GM12875 (cell line): ENCODE results near the gene MEF2A.

Experiments used
- H3K4me3 ChIP-seq: one replicate; pipeline ENCODE4 v1.5.1; 2011; ENCODE audit warnings: low read depth, low read length, control low read depth
- CTCF ChIP-seq: IDR thresholded peaks from 2 replicates; pipeline ENCODE4 v1.5.1; 2011; ENCODE audit warnings: low read depth, mild to moderate bottlenecking, control low read depth, inconsistent platforms, low read length, moderate library complexity, borderline replicate concordance; ENCODE audit not compliant: insufficient read depth

MEF2A gene

GRCh38 chr15:99717161-99718009 is 151.6 kb downstream of the MEF2A start:
- no peak for TF ChIP-seq CTCF
- H3K4me3 ChIP-seq: no peak overlapping the region

- TF ChIP-seq CTCF: no peak
- H3K4me3 ChIP-seq: no peak overlapping the region
Observed at GRCh38 chr15:99718421-99718820, 152.6 kb downstream of the MEF2A start.

GRCh38 chr15:99719096-99719541 is 153.3 kb downstream of the MEF2A start:
- no peak for TF ChIP-seq CTCF
- no peak overlapping the region for H3K4me3 ChIP-seq

GRCh38 chr15:99720533-99720932 is 154.7 kb downstream of the MEF2A start:
- no peak for TF ChIP-seq CTCF
- H3K4me3 ChIP-seq: no peak overlapping the region

- no peak for TF ChIP-seq CTCF
Observed at GRCh38 chr15:99721104-99721778, 155.5 kb downstream of the MEF2A start.

GRCh38 chr15:99721896-99722295 is 156.1 kb downstream of the MEF2A start:
- no peak overlapping the region for H3K4me3 ChIP-seq
- no peak for TF ChIP-seq CTCF

More at GRCh38 chr15:99721104-99721778, 155.5 kb downstream of the MEF2A start:
- H3K4me3 ChIP-seq: no peak overlapping the region
